Fibroblast of pulmonary artery (primary cell): ENCODE results near the gene ANKRD61.
"Not testable (repeated sequence)": the region's sequence is repeated elsewhere in the genome, so short reads cannot be mapped to it uniquely, and the experiment has no call there.

Experiments
- DNase-seq: peaks from one replicate; pipeline ENCODE4 v3.0.0-alpha.2; 2010; ENCODE audit warnings: low read depth
- H3K4me3 ChIP-seq: replicated peaks from 2 replicates; pipeline ENCODE4 v1.5.1; 2011; ENCODE audit warnings: low read depth, mild to moderate bottlenecking, control low read depth, low read length, moderate library complexity
- TF ChIP-seq, protein P1 (sequence below): IDR thresholded peaks from 2 replicates; pipeline ENCODE4 v1.5.1; 2011; ENCODE audit warnings: mild to moderate bottlenecking, control low read depth, low read length, inconsistent platforms; ENCODE audit errors: missing control alignments

Gene ANKRD61

DNA sequence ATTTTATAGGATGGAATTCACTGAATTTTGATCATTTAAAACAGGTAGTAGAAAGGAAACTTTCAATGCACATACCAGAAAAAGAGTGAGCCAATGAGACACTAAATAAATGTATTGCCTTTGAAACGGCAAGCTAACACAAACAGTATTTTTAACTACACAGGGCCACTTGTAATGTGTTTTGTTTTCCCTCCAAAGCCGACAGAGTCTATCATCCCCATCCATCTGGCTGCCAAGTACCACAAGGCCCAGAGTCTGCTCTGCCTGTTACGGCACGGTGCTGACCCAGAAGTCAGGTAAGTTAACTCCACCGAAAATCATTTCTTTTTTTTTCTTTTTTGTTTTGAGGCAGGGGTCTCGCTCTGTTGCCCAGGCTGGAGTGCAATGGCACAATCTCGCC lies 1.5 kb downstream of the ANKRD61 start:
- no peak overlapping the region for H3K4me3 ChIP-seq
- TF ChIP-seq, protein P1, sequence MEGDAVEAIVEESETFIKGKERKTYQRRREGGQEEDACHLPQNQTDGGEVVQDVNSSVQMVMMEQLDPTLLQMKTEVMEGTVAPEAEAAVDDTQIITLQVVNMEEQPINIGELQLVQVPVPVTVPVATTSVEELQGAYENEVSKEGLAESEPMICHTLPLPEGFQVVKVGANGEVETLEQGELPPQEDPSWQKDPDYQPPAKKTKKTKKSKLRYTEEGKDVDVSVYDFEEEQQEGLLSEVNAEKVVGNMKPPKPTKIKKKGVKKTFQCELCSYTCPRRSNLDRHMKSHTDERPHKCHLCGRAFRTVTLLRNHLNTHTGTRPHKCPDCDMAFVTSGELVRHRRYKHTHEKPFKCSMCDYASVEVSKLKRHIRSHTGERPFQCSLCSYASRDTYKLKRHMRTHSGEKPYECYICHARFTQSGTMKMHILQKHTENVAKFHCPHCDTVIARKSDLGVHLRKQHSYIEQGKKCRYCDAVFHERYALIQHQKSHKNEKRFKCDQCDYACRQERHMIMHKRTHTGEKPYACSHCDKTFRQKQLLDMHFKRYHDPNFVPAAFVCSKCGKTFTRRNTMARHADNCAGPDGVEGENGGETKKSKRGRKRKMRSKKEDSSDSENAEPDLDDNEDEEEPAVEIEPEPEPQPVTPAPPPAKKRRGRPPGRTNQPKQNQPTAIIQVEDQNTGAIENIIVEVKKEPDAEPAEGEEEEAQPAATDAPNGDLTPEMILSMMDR: no peak
- no peak for DNase-seq

DNA sequence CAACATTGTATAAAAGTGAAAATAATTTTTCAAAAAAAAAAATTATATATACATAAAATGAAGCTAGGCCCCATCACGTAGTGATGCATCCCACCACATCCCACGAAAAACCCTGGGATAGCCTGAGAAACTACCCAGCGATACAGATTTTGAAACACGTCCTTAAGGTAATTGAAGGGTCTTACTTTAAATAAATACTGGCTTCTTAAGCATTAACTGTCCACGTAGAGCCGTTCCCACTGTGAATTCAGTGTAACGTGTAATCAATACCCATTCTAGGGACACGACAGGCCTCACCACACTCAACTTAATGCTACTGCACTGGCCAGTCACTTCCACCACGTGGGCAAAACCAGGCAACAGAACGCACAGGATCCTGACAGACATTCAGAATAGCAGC lies 4.0 kb downstream of the ANKRD61 start:
- H3K4me3 ChIP-seq: no peak overlapping the region
- no peak for DNase-seq
- TF ChIP-seq, protein P1: no peak

DNA sequence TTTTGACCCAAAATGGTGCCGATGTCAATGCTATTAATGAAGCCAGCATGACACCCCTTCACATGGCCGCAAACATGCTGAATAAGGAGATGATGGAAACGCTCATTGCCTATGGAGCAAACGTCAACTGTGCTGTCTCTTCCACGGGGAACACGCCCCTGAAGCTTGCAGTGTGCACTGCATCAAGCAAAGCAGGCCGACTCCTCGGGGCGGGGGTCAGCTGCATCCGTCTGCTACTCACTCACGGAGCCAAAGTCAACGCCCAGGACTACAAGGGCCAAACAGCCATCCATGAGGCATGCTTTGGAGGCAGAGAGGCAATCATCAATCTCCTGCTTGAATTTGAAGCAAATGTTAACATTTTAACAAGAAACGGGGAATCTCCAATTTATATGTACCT lies 4.5 kb downstream of the ANKRD61 start:
- no peak overlapping the region for H3K4me3 ChIP-seq
- TF ChIP-seq, protein P1: no peak
- DNase-seq: no peak

DNA sequence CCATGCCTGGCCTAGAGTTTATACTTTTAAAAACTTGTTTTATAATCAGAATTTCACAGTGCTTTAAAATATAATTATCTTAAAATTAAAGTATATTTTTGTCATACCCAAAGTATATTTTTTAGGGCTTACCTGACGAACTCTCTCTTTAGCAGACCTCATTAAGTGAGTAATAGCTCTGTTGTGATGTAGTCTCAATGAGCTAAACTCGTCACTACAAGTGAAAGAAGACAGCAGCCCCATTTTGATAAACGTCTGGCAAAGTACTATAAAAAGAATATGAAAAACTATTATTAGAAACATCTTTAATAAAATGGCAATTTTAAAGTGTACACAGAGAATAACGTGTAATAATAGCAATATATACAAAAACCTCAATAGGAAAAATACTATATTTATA lies 18.6 kb downstream of the ANKRD61 start:
- H3K4me3 ChIP-seq: no peak overlapping the region
- no peak for DNase-seq
- TF ChIP-seq, protein P1: no peak

DNA sequence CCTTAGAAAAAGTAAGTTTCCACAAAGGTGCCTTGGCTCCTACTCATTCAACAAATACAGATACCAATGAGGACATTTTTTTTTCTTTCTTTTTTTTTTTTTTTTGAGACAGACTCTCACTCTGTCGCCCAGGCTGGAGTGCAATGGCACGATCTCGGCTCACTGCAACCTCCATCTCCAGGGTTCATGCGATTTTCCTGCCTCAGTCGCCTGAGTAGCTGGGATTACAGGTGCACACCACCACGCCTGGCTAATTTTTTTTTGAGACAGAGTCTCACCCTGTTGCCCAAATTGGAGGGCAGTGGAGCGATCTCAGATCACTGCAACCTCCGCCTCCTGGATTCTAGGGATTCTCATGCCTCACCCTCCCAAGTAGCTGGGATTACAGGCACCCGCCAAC lies 20.0 kb downstream of the ANKRD61 start:
- not testable (repeated sequence) for DNase-seq, H3K4me3 ChIP-seq

DNA sequence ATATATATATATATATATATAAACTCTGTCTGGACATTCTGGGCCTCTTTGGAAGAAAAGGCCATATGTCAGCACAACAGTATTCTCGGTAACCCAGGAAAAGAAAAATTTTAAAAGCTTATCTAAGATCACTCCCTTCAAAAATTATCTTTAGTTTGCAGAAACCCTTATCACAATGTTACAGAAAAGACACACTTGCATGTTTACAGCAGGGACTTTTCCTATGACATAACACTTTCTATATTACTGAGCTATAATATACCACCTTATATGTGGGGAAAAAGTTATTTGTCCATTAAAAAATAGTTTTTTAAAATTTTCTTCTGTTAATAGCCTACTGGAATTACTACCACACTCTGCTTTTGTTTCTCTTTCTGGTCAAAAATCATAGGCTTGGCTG lies 25.4 kb downstream of the ANKRD61 start:
- H3K4me3 ChIP-seq: no peak overlapping the region
- TF ChIP-seq, protein P1: no peak
- DNase-seq: no peak

DNA sequence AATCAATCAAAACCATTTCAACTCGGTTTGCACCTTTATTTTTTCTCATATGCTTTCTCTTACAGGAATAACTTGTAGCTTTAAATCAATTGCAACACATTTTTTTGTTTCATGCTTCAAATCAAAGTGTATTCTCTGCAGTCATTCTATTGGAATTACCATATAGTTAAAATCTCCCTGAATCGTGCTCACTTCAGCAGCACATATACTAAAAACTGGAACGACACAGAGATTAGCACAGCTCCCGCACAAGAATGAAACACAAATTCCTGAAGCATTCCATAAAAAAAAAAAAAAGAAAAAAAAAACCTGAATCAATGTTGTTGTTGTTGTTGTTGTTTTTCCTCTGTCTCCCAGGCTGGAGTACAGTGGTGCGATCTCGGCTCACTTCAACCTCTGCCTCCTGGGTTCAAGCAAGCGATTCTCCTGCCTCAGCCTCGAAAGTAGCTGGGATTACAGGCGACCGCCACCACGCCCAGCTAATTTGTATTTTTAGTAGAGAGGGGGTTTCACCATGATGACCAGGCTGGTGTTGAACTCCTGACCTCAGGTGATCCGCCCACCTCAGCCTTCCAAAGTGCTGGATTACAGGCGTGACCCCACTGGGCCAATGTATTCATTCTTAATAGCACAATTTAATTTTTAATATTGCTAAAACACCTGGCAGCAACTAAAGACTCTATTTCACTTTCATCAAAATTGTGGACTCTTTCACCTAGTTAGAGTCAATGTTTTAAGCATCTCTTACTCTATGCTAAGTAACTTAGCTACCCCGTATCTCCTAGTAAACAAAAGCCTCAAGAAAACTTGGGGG lies 26.3 kb downstream of the ANKRD61 start:
- DNase-seq: peak; percentile 14
- TF ChIP-seq, protein P1: no peak
- H3K4me3 ChIP-seq: peak overlapping the region; percentile 81

DNA sequence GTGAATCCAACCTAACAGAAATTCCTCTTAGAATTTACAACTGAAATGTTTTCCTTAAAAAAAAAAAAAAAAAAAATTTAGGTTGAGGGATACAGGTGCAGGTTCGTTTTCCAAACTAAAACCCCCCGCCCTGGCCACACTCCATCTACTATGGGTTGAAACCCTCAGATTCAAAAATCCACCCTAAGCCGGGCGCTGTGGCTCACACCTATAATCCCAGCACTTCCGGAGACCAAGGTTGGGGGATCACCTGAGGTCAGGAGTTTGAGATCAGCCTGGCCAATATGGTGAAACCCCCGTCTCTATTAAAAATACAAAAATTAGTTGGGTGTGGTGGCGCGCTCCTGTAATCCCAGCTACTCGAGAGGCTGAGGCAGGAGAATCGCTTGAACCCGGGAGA lies 28.8 kb downstream of the ANKRD61 start:
- not testable (repeated sequence) for DNase-seq

More for the DNA sequence above, 28.8 kb downstream of the ANKRD61 start:
- not testable (repeated sequence) for H3K4me3 ChIP-seq
